ENCODE results near the gene GPATCH2L. TPM values are rescaled to one million over a fixed set of nuclear protein-coding genes. Genes with fewer than 3 reads are reported as not detected.

GPATCH2L gene
- total and polyA plus RNA-seq, 4 donors: 21.3 to 69.5 (median 43.4) TPM

- Histone ChIP-seq H3K4me1 (ENCODE audit: control insufficient read depth, insufficient read depth, low read length) (peaks cover 4% of the 10 kb centered on the region), H3K27ac (ENCODE audit: low read depth, low read length) (no peak overlapping the region), H3K9me3 (ENCODE audit: control insufficient read depth, insufficient read depth, low read length) (no peaks in the 10 kb centered on the region), H3K4me3 (ENCODE audit: low read depth, low read length) (no peak overlapping the region), H3K36me3 (ENCODE audit: control insufficient read depth, insufficient read depth, low read length) (no peaks in the 10 kb centered on the region), H3K27me3 (ENCODE audit: control insufficient read depth, insufficient read depth, low read length) (no peaks in the 10 kb centered on the region)
- DNase-seq (ENCODE audit: low read depth in 4 of 6, low spot score in 6 of 6): no peak
- WGBS (ENCODE audit: insufficient coverage): 90% methylated on average over 2 of the region's 2 CpGs
Measured at GRCh38 chr14:76260749-76261148, 109.0 kb downstream of the GPATCH2L start.

- no peaks in the 10 kb centered on the region for H3K9me3 ChIP-seq (ENCODE audit: control insufficient read depth, insufficient read depth, low read length)
- 23% methylated on average over 6 of the region's 6 CpGs for WGBS (ENCODE audit: insufficient coverage)
- peaks cover 4% of the 10 kb centered on the region for H3K4me1 ChIP-seq (ENCODE audit: control insufficient read depth, insufficient read depth, low read length)
- H3K4me3 ChIP-seq (ENCODE audit: low read depth, low read length): no peak overlapping the region
- H3K27ac ChIP-seq (ENCODE audit: low read depth, low read length): no peak overlapping the region
- H3K27me3 ChIP-seq (ENCODE audit: control insufficient read depth, insufficient read depth, low read length): no peaks in the 10 kb centered on the region
- peak in 3 of 6 donors; percentile 18 to 68 (median 54) for DNase-seq (ENCODE audit: low read depth in 4 of 6, low spot score in 6 of 6)
- H3K36me3 ChIP-seq (ENCODE audit: control insufficient read depth, insufficient read depth, low read length): no peaks in the 10 kb centered on the region
Measured at GRCh38 chr14:76261371-76261811, 109.7 kb downstream of the GPATCH2L start.

GRCh38 chr14:76262641-76263040, 110.9 kb downstream of the GPATCH2L start:
- WGBS (ENCODE audit: insufficient coverage): 97% methylated on average over 3 of the region's 5 CpGs
- Histone ChIP-seq H3K36me3 (ENCODE audit: control insufficient read depth, insufficient read depth, low read length) (no peaks in the 10 kb centered on the region), H3K27me3 (ENCODE audit: control insufficient read depth, insufficient read depth, low read length) (no peaks in the 10 kb centered on the region), H3K27ac (ENCODE audit: low read depth, low read length) (no peak overlapping the region), H3K9me3 (ENCODE audit: control insufficient read depth, insufficient read depth, low read length) (no peaks in the 10 kb centered on the region), H3K4me1 (ENCODE audit: control insufficient read depth, insufficient read depth, low read length) (peaks cover 12% of the 10 kb centered on the region), H3K4me3 (ENCODE audit: low read depth, low read length) (no peak overlapping the region)
- no peak for DNase-seq (ENCODE audit: low read depth in 4 of 6, low spot score in 6 of 6)

Other genes with a start within 250 kb of the GPATCH2L start
- 100 to 1,000 TPM in 1 of 2 donors, 10 to 100 TPM in 1; 37.3 to 114 TPM for gene TGFB3, start 169.9 kb upstream of the GPATCH2L start, total RNA-seq
- gene TGFB3, start 169.9 kb upstream of the GPATCH2L start, polyA plus RNA-seq (ENCODE audit: insufficient read length in 2 of 2): 10 to 100 TPM; 29.2 to 38.4 TPM
- 10 to 100 TPM; 20.9 to 46.8 TPM for gene IFT43, start 166.2 kb upstream of the GPATCH2L start, total RNA-seq
- 10 to 100 TPM; 42.6 to 49.2 TPM for gene IFT43, start 166.2 kb upstream of the GPATCH2L start, polyA plus RNA-seq (ENCODE audit: insufficient read length in 2 of 2)
- 1 to 10 TPM in 1 of 2 donors, under 1 TPM in 1; 0.99 to 1.5 TPM for gene ESRRB, start 224.2 kb downstream of the GPATCH2L start, total RNA-seq
- gene ESRRB, start 224.2 kb downstream of the GPATCH2L start, polyA plus RNA-seq (ENCODE audit: insufficient read length in 2 of 2): 1 to 10 TPM; 5.6 TPM